Kidney (tissue), 14 donors: Measurements from ENCODE around the gene DAPL1. TPM values are rescaled to one million over a fixed set of nuclear protein-coding genes. Genes with fewer than 3 reads are reported as not detected.

Experiments used
- DNase-seq, 5 donors: peaks; one replicate each; pipeline ENCODE4 v3.0.0-alpha.2; 2013 to 2020
- FAIRE-seq: peaks from 2 replicates; lab custom pipeline; 2012; peaks lifted over from hg19 to GRCh38; lab: Jason Lieb, UNC
- H3K27ac ChIP-seq, 2 donors: one replicate each; pipeline ENCODE4 v1.7.0; 2013; ENCODE audit warnings: low read depth in 2 of 2, low read length in 2 of 2, inconsistent platforms in 1 of 2
- H3K27me3 ChIP-seq: one replicate; pipeline ENCODE4 v1.7.1; 2013; ENCODE audit warnings: low read length, inconsistent platforms; ENCODE audit not compliant: control insufficient read depth, insufficient read depth
- H3K36me3 ChIP-seq, 3 donors: one replicate each; pipeline versions ENCODE4 v1.7.0 to v1.7.1; 2013; ENCODE audit warnings: low read length in 3 of 3, control low read depth in 1 of 3, inconsistent platforms in 1 of 3; ENCODE audit not compliant: insufficient read depth in 3 of 3, control insufficient read depth in 2 of 3
- H3K4me1 ChIP-seq, 3 donors: one replicate each; pipeline versions ENCODE4 v1.7.0 to v1.7.1; 2013; ENCODE audit warnings: low read length in 3 of 3, inconsistent platforms in 1 of 3, low read depth in 1 of 3; ENCODE audit not compliant: control insufficient read depth in 2 of 3, insufficient read depth in 2 of 3
- H3K4me3 ChIP-seq, 3 donors: one replicate each; pipeline versions ENCODE4 v1.7.0 to v1.8.1; 2013; ENCODE audit warnings: low read length in 3 of 3, control low read depth in 1 of 3, inconsistent platforms in 1 of 3
- H3K9ac ChIP-seq, 3 donors: one replicate each; pipeline versions ENCODE4 v1.7.0 to v1.7.1; 2013; ENCODE audit warnings: low read length in 3 of 3, control low read depth in 1 of 3, inconsistent platforms in 1 of 3
- H3K9me3 ChIP-seq, 3 donors: one replicate each; pipeline versions ENCODE4 v1.7.0 to v1.7.1; 2013; ENCODE audit warnings: low read length in 3 of 3, control low read depth in 1 of 3, inconsistent platforms in 1 of 3; ENCODE audit not compliant: control insufficient read depth in 2 of 3, insufficient read depth in 1 of 3
- intact Hi-C: fragments of 100-400 bp; cut with DNase I; formaldehyde crosslinking; loops from one replicate; pipeline ENCODE4 v1.11.1; 2022
- polyA plus RNA-seq: library from polyadenylated mRNA; stranded (reverse); fragments of 350-450 nt; fragmentation: Illumina TruSeq; extraction: RNeasy Lipid Tissue Mini Kit (QIAGEN cat#74804); gene quantifications from one replicate; pipeline ENCODE4 v1.2.3, GENCODE V29; 2014; ENCODE audit warnings: low read depth, low replicate concordance; ENCODE audit not compliant: insufficient read depth
- total RNA-seq: library from RNA; stranded (reverse); fragmentation: NEBNext Ultra II Directional; extraction: Animal tissue kit (Norgen Biotek cat#: 25700); gene quantifications from one replicate; pipeline ENCODE4 v1.2.1, GENCODE V29; 2021
- TF ChIP-seq, protein P1 (sequence below): IDR thresholded peaks from 3 replicates; pipeline ENCODE4 v1.5.1; 2012; ENCODE audit warnings: mild to moderate bottlenecking, moderate library complexity, borderline replicate concordance; ENCODE audit not compliant: insufficient read depth; ENCODE audit errors: extremely low read depth
- donor health status: control.
- donor health status: control.
- donor health status: control.
- donor health status: control.
- donor health status: control.
- donor health status: DM: yes; HTN: yes; CAD: no.
- donor health status: Normal renal cell carcinoma (clear cell type).

The DAPL1 gene
- total and polyA plus RNA-seq, 2 donors from 2014 or later: 0.50 to 3.6 TPM

DNA sequence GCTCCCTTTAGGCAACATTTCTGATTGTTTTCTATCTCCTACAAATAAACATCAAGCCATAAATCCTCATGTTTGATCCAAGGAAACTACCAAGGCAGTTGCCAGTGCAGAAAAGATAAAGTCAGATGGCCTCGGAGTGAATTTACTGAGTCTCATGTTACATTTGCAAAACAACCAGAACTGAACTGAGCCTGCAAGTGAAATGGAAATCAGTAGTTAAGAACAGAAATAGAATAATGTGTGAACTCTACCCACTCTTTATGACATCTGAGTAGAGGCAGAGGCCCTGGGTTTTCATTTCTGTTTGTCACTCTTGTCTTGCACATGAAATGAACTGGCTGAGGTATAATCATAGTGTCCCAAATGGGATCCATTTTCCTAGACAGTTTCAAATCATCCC, 20.4 kb upstream of the DAPL1 start:
- FAIRE-seq: no peak
- Histone ChIP-seq H3K9me3 (no peaks in the 10 kb centered on the region), H3K27ac (no peak overlapping the region), H3K4me3 (no peak overlapping the region), H3K4me1 (no peaks in the 10 kb centered on the region), H3K9ac (no peak overlapping the region), H3K27me3 (no peaks in the 10 kb centered on the region), H3K36me3 (no peaks in the 10 kb centered on the region)
- DNase-seq: peak in 2 of 5 donors; percentile 31 to 47
- intact Hi-C loops: no loop called here
- TF ChIP-seq, protein P1, sequence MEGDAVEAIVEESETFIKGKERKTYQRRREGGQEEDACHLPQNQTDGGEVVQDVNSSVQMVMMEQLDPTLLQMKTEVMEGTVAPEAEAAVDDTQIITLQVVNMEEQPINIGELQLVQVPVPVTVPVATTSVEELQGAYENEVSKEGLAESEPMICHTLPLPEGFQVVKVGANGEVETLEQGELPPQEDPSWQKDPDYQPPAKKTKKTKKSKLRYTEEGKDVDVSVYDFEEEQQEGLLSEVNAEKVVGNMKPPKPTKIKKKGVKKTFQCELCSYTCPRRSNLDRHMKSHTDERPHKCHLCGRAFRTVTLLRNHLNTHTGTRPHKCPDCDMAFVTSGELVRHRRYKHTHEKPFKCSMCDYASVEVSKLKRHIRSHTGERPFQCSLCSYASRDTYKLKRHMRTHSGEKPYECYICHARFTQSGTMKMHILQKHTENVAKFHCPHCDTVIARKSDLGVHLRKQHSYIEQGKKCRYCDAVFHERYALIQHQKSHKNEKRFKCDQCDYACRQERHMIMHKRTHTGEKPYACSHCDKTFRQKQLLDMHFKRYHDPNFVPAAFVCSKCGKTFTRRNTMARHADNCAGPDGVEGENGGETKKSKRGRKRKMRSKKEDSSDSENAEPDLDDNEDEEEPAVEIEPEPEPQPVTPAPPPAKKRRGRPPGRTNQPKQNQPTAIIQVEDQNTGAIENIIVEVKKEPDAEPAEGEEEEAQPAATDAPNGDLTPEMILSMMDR: no peak

DNA sequence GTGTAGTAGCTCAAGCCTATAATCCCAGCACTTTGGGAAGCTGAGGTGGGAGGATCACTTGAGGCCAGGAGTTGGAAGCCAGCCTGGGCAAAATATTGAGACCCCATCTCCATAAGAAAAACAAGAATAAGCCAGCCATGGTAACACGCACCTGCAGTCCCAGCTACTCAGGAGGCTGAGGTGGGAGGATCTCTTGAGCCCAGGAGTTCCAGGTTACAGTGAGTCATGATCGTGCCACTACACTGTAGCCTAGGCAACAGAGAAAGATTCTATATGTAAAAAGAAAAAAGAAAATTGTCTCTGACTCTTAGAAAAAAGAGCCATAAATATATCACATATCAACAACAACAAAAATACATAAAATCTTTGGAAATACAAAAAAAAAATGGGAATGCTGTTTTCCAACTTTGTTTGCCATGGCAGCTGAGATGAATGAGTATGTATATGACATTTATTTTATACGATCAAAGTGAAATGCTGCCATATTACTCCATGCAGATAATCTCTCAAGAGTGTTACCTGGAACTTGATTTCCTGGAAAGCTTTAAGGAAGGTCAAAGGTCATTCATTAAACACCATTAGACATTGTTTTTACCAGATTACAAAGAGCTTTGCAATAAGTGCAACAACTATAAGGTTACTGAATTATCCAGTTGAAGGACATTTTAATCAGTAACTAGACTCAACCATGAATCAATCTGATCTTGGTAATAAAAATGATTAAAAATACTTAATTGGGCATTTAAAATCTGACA, 19.7 kb upstream of the DAPL1 start:
- DNase-seq (peak in 2 of 5 donors; percentile 37 to 43), FAIRE-seq (no peak)
- no peaks in the 10 kb centered on the region for H3K4me1 ChIP-seq
- H3K4me3 ChIP-seq: no peak overlapping the region
- no peaks in the 10 kb centered on the region for H3K9me3 ChIP-seq
- H3K27ac ChIP-seq: no peak overlapping the region
- no peaks in the 10 kb centered on the region for H3K27me3 ChIP-seq
- intact Hi-C loops: no loop called here
- H3K36me3 ChIP-seq: no peaks in the 10 kb centered on the region
- TF ChIP-seq, protein P1: no peak
- H3K9ac ChIP-seq: no peak overlapping the region

DNA sequence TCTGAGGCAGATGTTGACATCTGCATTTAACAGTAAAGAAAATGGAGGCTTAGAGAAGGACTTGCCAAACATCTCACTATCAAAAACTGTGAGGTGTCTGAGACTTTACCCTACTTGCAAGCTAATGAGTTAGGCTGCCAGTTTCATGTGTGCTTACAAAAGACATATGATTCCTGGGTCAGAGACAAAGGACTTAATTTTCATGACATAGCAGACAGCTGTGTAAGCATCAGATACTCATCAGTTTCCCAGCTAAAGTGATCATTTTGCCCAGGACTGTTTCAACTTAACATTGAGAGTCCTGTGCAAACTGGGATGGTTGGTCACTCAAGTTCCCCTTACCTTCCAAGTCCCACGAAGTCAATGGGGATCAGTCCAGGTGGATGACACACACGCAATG, 18.9 kb upstream of the DAPL1 start:
- TF ChIP-seq, protein P1: no peak

More for the DNA sequence above, 18.9 kb upstream of the DAPL1 start:
- H3K4me3 ChIP-seq: no peak overlapping the region
- no peaks in the 10 kb centered on the region for H3K36me3 ChIP-seq
- intact Hi-C loops: no loop called here
- no peak for FAIRE-seq
- H3K9me3 ChIP-seq: no peaks in the 10 kb centered on the region
- H3K9ac ChIP-seq: no peak overlapping the region
- peak in 2 of 5 donors; percentile 64 to 78 for DNase-seq
- no peaks in the 10 kb centered on the region for H3K4me1 ChIP-seq
- H3K27me3 ChIP-seq: no peaks in the 10 kb centered on the region
- no peak overlapping the region for H3K27ac ChIP-seq
